Thyroid gland (tissue), 4 donors: Measurements from ENCODE around the gene GRAMD2B. TPM values are rescaled to one million over a fixed set of nuclear protein-coding genes. Genes with fewer than 3 reads are reported as not detected.
A peak's percentile ranks its signal among the peaks of the same experiment; 100 is the strongest.
"Not testable (repeated sequence)": the region's sequence is repeated elsewhere in the genome, so short reads cannot be mapped to it uniquely, and the experiment has no call there.

Experiments used
- DNase-seq, 2 donors: peaks; one replicate each; pipeline ENCODE4 v3.0.0-alpha.2; 2019
- H3K27ac ChIP-seq, 3 donors: fragments of 200-600 bp; sonication (generic); 1 replicate in 2 of 3; 2 replicates in 1 of 3; pipeline ENCODE4 v1.5.1; 2016 to 2019; ENCODE audit warnings: mild to moderate bottlenecking in 1 of 3, moderate library complexity in 1 of 3
- H3K27me3 ChIP-seq: fragments of 200-600 bp; sonication (generic); one replicate; pipeline ENCODE4 v1.5.1; 2019
- H3K36me3 ChIP-seq, 2 donors: fragments of 200-600 bp; sonication (generic); one replicate each; pipeline ENCODE4 v1.5.1; 2016 to 2019
- H3K4me1 ChIP-seq, 2 donors: fragments of 200-600 bp; sonication (generic); one replicate each; pipeline ENCODE4 v1.5.1; 2017 to 2019
- H3K4me3 ChIP-seq, 3 donors: fragments of 200-600 bp; sonication (generic); replicated peaks in 1 of 3; 1 replicate in 2 of 3; 2 replicates in 1 of 3; pipeline ENCODE4 v1.5.1; 2016; ENCODE audit warnings: mild to moderate bottlenecking in 1 of 3
- H3K9me3 ChIP-seq: fragments of 200-600 bp; sonication (generic); one replicate; pipeline ENCODE4 v1.5.1; 2017
- POLR2A ChIP-seq, 2 donors: fragments of 450-650 bp; IDR thresholded peaks; one replicate each; pipeline ENCODE4 v1.6.1; 2017; ENCODE audit warnings: antibody characterized with exemption in 2 of 2, mild to moderate bottlenecking in 2 of 2, moderate library complexity in 1 of 2
- WGBS, 2 donors: methylation state at CpG; one replicate each; pipeline ENCODE4 v1.1.5; 2017; 5-methylcytosine and 5-hydroxymethylcytosine counted together
- intact Hi-C: fragments of 100-400 bp; cut with DNase I; formaldehyde crosslinking; loops from one replicate; pipeline ENCODE4 v1.15.1; 2023
- total RNA-seq, 4 donors: library from RNA; depleted of rRNA; stranded (reverse); fragments of >200 nt; gene quantifications; one replicate each; pipeline ENCODE4 v1.2.3, GENCODE V29; 2016
- TF ChIP-seq, protein P1 (sequence below), 6 experiments: fragments of 200-600 bp in 3 of 6; fragments of 450-650 bp in 3 of 6; sonication (generic) in 3 of 6; IDR thresholded peaks; one replicate each; pipeline ENCODE4 v1.5.1; 2016 to 2019; ENCODE audit warnings: antibody characterized with exemption in 6 of 6, mild to moderate bottlenecking in 2 of 6, inconsistent platforms in 1 of 6, moderate library complexity in 1 of 6

GRAMD2B gene
- total RNA-seq, 4 donors from 2014 or later: 68.1 to 115 (median 105) TPM

- DNase-seq: no peak
- TF ChIP-seq, protein P1, sequence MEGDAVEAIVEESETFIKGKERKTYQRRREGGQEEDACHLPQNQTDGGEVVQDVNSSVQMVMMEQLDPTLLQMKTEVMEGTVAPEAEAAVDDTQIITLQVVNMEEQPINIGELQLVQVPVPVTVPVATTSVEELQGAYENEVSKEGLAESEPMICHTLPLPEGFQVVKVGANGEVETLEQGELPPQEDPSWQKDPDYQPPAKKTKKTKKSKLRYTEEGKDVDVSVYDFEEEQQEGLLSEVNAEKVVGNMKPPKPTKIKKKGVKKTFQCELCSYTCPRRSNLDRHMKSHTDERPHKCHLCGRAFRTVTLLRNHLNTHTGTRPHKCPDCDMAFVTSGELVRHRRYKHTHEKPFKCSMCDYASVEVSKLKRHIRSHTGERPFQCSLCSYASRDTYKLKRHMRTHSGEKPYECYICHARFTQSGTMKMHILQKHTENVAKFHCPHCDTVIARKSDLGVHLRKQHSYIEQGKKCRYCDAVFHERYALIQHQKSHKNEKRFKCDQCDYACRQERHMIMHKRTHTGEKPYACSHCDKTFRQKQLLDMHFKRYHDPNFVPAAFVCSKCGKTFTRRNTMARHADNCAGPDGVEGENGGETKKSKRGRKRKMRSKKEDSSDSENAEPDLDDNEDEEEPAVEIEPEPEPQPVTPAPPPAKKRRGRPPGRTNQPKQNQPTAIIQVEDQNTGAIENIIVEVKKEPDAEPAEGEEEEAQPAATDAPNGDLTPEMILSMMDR (IDR thresholded peaks at IDR 0.05): no peak
- TF ChIP-seq POLR2A (IDR thresholded peaks at IDR 0.05): no peak
- 94 to 95% methylated on average over 9 of the region's 9 CpGs for WGBS, 2 donors
Observed at GRCh38 chr5:126514558-126515141, 91.4 kb downstream of the GRAMD2B start.

DNA sequence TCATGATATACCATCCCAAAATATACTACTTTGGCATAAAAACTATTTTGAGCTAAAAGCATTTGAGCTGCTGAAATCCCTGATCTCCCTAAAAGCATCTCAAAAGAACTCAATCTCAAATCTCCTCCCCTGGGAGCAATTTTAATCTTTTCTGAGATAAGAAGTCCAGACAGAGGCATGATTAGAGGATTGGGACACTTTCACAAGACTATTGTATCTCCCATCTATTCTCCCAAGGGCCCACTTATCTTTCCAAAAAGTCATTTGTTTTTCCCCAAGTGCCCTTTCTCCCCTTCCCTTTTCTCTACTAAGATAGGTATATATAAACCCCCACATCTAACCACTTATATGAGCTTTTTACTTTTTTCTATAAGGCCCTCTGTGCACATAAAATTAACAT lies 92.1 kb downstream of the GRAMD2B start:
- no peak for DNase-seq
- intact Hi-C loops: no loop called here
- no peaks in the 10 kb centered on the region for H3K27me3 ChIP-seq
- no peak overlapping the region for H3K4me3 ChIP-seq
- H3K4me1 ChIP-seq: peaks cover 46 to 73% of the 10 kb centered on the region in 2 donors
- H3K9me3 ChIP-seq: no peaks in the 10 kb centered on the region
- no peaks in the 10 kb centered on the region for H3K36me3 ChIP-seq
- H3K27ac ChIP-seq: peak overlapping the region in 1 of 3 donors; percentile 99
- no peak for TF ChIP-seq POLR2A (IDR thresholded peaks at IDR 0.05)
- TF ChIP-seq, protein P1 (IDR thresholded peaks at IDR 0.05): no peak

More at GRCh38 chr5:126514558-126515141, 91.4 kb downstream of the GRAMD2B start:
- Histone ChIP-seq H3K4me1 (peaks cover 43 to 71% of the 10 kb centered on the region in 2 donors), H3K4me3 (no peak overlapping the region), H3K27me3 (no peaks in the 10 kb centered on the region), H3K9me3 (no peaks in the 10 kb centered on the region), H3K36me3 (no peaks in the 10 kb centered on the region), H3K27ac (peak overlapping the region in 1 of 3 donors; percentile 63)
- intact Hi-C loops: no loop called here

DNA sequence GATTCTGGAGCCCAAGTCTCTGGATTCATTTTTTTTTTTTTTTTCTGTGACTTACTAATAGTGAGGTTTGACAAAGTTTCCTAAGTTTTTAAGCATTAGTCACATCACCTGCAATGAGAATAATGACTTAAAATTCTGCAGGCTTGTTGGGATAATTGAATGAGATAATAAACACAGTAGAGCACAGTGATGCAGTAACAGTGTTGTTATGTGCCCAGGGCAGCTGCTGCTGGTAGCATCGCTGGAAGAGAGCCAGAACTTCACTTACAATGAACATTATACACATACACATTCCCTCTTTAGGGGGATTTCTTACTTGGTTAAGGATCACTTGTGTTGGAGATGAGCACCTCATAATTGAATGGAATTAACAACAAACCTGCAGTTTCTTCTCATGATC lies 92.9 kb downstream of the GRAMD2B start:
- no peaks in the 10 kb centered on the region for H3K9me3 ChIP-seq
- intact Hi-C loops: no loop called here
- peaks cover 53 to 76% of the 10 kb centered on the region in 2 donors for H3K4me1 ChIP-seq
- H3K36me3 ChIP-seq: no peaks in the 10 kb centered on the region
- no peak for DNase-seq
- no peaks in the 10 kb centered on the region for H3K27me3 ChIP-seq
- H3K4me3 ChIP-seq: no peak overlapping the region
- TF ChIP-seq, protein P1 (IDR thresholded peaks at IDR 0.05): no peak
- TF ChIP-seq POLR2A (IDR thresholded peaks at IDR 0.05): no peak
- WGBS, 2 donors: 23 to 45% methylated on average over 1 of the region's 1 CpG
- H3K27ac ChIP-seq: peak overlapping the region in 2 of 3 donors; percentile 7 to 99

- intact Hi-C loops: no loop called here
- no peaks in the 10 kb centered on the region for H3K36me3 ChIP-seq
- TF ChIP-seq, protein P1 (IDR thresholded peaks at IDR 0.05): no peak
- no peak for TF ChIP-seq POLR2A (IDR thresholded peaks at IDR 0.05)
- no peak overlapping the region for H3K4me3 ChIP-seq
- no peaks in the 10 kb centered on the region for H3K27me3 ChIP-seq
- no peak for DNase-seq
- H3K4me1 ChIP-seq: peaks cover 60 to 82% of the 10 kb centered on the region in 2 donors
- no peaks in the 10 kb centered on the region for H3K9me3 ChIP-seq
- H3K27ac ChIP-seq: peak overlapping the region; percentile 7 to 99 (median 16)
Observed at GRCh38 chr5:126516852-126517251, 93.6 kb downstream of the GRAMD2B start.

GRCh38 chr5:126519223-126519622 lies 96.0 kb downstream of the GRAMD2B start:
- H3K4me3 ChIP-seq, H3K9me3 ChIP-seq, H3K36me3 ChIP-seq, intact Hi-C loops, H3K27me3 ChIP-seq: not testable (repeated sequence)
- Histone ChIP-seq H3K27ac (peak overlapping the region; percentile 94 to 99 (median 94)), H3K4me1 (peaks cover 58 to 83% of the 10 kb centered on the region in 2 donors)
- WGBS, 2 donors: 29 to 40% methylated on average over 4 of the region's 4 CpGs
- peak; percentile 94 to 95 for DNase-seq
